Medulla oblongata (tissue), 1 donor: ENCODE measurements around the gene NEAT1.

ENCODE experiments used
- DNase-seq: peaks from one replicate; pipeline ENCODE4 v3.0.0-alpha.2; 2015; ENCODE audit errors: extremely low spot score

NEAT1 gene

GRCh38 chr11:65433657-65434056 is 11.1 kb downstream of the NEAT1 start:
- DNase-seq, result no peak

- peak; percentile 43 for DNase-seq
Observed at GRCh38 chr11:65434057-65434666, 11.6 kb downstream of the NEAT1 start.

- no peak for DNase-seq
Observed at GRCh38 chr11:65434667-65435410, 12.2 kb downstream of the NEAT1 start.

GRCh38 chr11:65435411-65435931 is 12.9 kb downstream of the NEAT1 start:
- no peak for DNase-seq

GRCh38 chr11:65435981-65436411 is 13.4 kb downstream of the NEAT1 start:
- DNase-seq, result no peak

GRCh38 chr11:65436412-65437032 is 13.9 kb downstream of the NEAT1 start:
- DNase-seq, result no peak

- DNase-seq, result no peak
Observed at GRCh38 chr11:65437436-65438227, 15.0 kb downstream of the NEAT1 start.

GRCh38 chr11:65438257-65439151 is 15.9 kb downstream of the NEAT1 start:
- DNase-seq, result no peak

- peak; percentile 8 for DNase-seq
Observed at GRCh38 chr11:65439331-65440181, 17.0 kb downstream of the NEAT1 start.

- DNase-seq, result peak; percentile 63
Observed at GRCh38 chr11:65440831-65441499, 18.4 kb downstream of the NEAT1 start.

- DNase-seq, result peak; percentile 14
Observed at GRCh38 chr11:65442842-65443331, 20.3 kb downstream of the NEAT1 start.

- no peak for DNase-seq
Observed at GRCh38 chr11:65444314-65445051, 21.9 kb downstream of the NEAT1 start.

GRCh38 chr11:65445101-65445603 is 22.6 kb downstream of the NEAT1 start:
- no peak for DNase-seq

GRCh38 chr11:65445604-65446445 is 23.2 kb downstream of the NEAT1 start:
- no peak for DNase-seq

GRCh38 chr11:65446446-65447277 is 24.1 kb downstream of the NEAT1 start:
- DNase-seq, result peak; percentile 16

GRCh38 chr11:65448074-65448417 is 25.4 kb downstream of the NEAT1 start:
- DNase-seq, result no peak
